Lower leg skin (tissue), 4 donors: ENCODE data around the gene PRDM16. TPM values are rescaled to one million over a fixed set of nuclear protein-coding genes. Genes with fewer than 3 reads are reported as not detected.

Experiments used
- DNase-seq, 2 donors: peaks; one replicate each; pipeline ENCODE4 v3.0.0-alpha.2; 2019; ENCODE audit warnings: low spot score in 2 of 2
- H3K4me3 ChIP-seq: fragments of 200-600 bp; sonication (generic); 2 replicates; pipeline ENCODE4 v1.5.1; 2017; ENCODE audit warnings: mild to moderate bottlenecking, low read depth; ENCODE audit not compliant: poor library complexity, severe bottlenecking
- POLR2A ChIP-seq, 2 donors: fragments of 450-650 bp; IDR thresholded peaks; one replicate each; pipeline ENCODE4 v1.6.1; 2016 to 2017; ENCODE audit warnings: antibody characterized with exemption in 2 of 2, mild to moderate bottlenecking in 1 of 2, moderate library complexity in 1 of 2
- WGBS, 2 donors: methylation state at CpG; one replicate each; pipeline ENCODE4 v1.1.5; 2018; 5-methylcytosine and 5-hydroxymethylcytosine counted together
- intact Hi-C: fragments of 100-400 bp; cut with DNase I; formaldehyde crosslinking; loops from one replicate; pipeline ENCODE4 v1.15.0; 2023; ENCODE audit warnings: low total_unique reads
- total RNA-seq, 4 donors: library from RNA; depleted of rRNA; stranded (reverse); fragments of >200 nt; gene quantifications; one replicate each; pipeline ENCODE4 v1.1.0, GENCODE V29; 2016
- TF ChIP-seq, protein P1 (sequence below), 3 donors: fragments of 450-650 bp; IDR thresholded peaks; one replicate each; pipeline ENCODE4 v1.5.1; 2016; ENCODE audit warnings: antibody characterized with exemption in 3 of 3, mild to moderate bottlenecking in 3 of 3, moderate library complexity in 2 of 3

PRDM16 gene
- total RNA-seq, 4 donors from 2014 or later = 0.08 to 0.91 (median 0.56) TPM; not detected in 1

DNA sequence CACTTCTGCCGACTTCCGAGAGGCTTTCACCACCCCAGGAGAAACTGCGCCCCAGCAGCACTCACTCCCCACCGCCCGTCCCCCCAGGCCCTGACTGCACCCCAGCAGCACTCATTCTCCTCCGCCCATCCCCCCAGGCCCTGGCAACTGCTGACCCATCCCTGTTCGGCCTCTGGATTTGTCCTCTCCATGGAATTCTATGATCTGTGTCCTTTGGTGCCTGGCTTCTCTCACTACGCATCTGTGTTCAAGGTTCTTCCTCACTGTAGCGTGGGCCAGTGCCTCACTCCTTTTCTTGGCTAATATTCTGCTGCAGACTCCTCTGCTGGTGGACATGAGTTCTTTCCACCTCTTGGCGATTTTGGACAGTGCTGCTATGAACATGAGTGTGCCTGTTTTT is 263.7 kb downstream of the PRDM16 start:
- no peak for DNase-seq
- WGBS, 2 donors = 86 to 91% methylated on average over 10 of the region's 10 CpGs
- intact Hi-C loops = no loop called here
- H3K4me3 ChIP-seq = no peak overlapping the region
- TF ChIP-seq, protein P1, sequence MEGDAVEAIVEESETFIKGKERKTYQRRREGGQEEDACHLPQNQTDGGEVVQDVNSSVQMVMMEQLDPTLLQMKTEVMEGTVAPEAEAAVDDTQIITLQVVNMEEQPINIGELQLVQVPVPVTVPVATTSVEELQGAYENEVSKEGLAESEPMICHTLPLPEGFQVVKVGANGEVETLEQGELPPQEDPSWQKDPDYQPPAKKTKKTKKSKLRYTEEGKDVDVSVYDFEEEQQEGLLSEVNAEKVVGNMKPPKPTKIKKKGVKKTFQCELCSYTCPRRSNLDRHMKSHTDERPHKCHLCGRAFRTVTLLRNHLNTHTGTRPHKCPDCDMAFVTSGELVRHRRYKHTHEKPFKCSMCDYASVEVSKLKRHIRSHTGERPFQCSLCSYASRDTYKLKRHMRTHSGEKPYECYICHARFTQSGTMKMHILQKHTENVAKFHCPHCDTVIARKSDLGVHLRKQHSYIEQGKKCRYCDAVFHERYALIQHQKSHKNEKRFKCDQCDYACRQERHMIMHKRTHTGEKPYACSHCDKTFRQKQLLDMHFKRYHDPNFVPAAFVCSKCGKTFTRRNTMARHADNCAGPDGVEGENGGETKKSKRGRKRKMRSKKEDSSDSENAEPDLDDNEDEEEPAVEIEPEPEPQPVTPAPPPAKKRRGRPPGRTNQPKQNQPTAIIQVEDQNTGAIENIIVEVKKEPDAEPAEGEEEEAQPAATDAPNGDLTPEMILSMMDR (IDR thresholded peaks at IDR 0.05) = no peak
- no peak for TF ChIP-seq POLR2A (IDR thresholded peaks at IDR 0.05)

DNA sequence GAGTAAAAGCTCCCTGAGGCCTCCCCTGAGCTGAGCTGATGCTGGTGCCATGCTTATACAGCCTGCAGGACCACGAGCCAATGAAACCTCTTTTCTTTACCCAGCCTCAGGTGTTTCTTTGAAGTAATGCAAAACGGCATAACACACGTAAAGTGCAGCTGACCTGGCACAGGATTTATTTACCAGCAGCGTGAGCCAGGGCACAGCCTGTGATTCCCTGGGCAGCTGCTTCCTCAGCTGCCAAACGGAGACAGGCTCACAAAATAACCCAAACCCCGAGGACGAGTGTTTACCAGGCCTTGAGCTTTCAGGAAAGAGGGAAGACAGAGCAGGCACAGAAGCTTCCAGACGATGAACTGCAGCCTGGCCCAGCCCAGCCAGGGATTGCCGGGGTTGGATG is 264.9 kb downstream of the PRDM16 start:
- intact Hi-C loops = no loop called here
- 39 to 57% methylated on average over 9 of the region's 9 CpGs for WGBS, 2 donors
- no peak for DNase-seq
- TF ChIP-seq, protein P1 (IDR thresholded peaks at IDR 0.05) = no peak
- no peak for TF ChIP-seq POLR2A (IDR thresholded peaks at IDR 0.05)
- no peak overlapping the region for H3K4me3 ChIP-seq

DNA sequence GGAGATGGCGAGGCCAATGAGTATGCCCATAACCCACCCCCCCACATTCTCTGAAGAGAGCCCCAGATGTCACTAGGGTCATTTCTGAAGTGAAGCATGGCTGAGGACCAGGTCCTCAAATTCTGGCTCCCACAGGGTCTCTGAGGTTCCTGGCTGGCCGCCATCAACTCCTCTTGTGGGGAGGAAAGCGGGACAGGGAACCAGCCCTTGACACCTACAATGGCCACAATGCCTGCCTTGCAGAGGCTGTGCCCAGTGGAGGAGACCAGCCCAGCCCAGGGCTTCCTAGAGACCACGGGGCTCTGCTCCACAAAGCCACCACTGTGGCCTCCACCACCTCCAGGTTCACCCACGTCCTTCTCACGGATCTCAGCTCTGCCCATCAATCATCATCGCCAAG is 265.4 kb downstream of the PRDM16 start:
- intact Hi-C loops = no loop called here
- 73 to 75% methylated on average over 7 of the region's 7 CpGs for WGBS, 2 donors
- DNase-seq = no peak
- no peak overlapping the region for H3K4me3 ChIP-seq
- TF ChIP-seq, protein P1 (IDR thresholded peaks at IDR 0.05) = no peak
- TF ChIP-seq POLR2A (IDR thresholded peaks at IDR 0.05) = no peak

DNA sequence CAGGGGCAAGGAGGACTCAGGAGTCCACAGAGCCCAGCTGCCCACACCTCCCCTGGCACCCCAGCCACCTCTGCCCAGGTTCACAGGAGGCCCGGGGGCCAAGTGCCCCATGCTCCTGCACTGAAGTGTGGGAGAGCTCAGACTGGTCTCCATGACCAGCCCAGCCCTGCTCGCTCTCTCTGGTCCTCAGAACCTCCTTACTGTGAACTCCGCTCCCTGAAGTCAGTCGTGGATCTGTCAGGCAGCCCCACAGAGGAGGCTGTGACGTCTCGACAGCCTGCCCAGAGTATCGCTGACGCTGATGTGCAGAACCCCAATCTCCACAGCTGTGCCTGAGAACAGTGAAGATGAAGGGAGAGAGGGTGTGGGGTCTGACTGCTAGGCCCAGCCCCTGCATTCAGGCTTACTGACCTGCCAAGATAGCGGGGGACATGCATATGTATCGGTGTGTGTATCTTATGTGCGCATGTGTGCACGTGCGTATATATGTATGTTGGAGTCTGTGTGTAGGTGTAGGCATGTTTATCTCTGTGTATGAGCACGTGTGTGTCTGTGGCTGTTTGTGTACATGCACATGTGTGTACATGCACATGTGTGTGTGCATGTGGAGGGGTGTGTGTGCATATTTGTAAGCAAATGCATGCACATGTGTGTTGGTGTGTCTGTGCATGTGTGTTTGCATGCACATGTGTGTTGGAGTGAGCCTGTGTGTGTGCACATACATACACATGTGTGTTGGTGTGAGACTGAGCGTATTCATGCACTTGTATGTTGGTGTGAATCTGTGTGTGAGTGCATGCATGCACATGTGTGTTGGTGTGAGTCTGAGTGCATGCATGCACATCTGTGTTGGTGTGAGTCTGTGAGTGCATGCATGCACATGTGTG is 267.0 kb downstream of the PRDM16 start:
- 82 to 90% methylated on average over 15 of the region's 15 CpGs for WGBS, 2 donors
- H3K4me3 ChIP-seq = no peak overlapping the region
- DNase-seq = no peak
- intact Hi-C loops = no loop called here
- TF ChIP-seq, protein P1 (IDR thresholded peaks at IDR 0.05) = no peak
- TF ChIP-seq POLR2A (IDR thresholded peaks at IDR 0.05) = no peak

DNA sequence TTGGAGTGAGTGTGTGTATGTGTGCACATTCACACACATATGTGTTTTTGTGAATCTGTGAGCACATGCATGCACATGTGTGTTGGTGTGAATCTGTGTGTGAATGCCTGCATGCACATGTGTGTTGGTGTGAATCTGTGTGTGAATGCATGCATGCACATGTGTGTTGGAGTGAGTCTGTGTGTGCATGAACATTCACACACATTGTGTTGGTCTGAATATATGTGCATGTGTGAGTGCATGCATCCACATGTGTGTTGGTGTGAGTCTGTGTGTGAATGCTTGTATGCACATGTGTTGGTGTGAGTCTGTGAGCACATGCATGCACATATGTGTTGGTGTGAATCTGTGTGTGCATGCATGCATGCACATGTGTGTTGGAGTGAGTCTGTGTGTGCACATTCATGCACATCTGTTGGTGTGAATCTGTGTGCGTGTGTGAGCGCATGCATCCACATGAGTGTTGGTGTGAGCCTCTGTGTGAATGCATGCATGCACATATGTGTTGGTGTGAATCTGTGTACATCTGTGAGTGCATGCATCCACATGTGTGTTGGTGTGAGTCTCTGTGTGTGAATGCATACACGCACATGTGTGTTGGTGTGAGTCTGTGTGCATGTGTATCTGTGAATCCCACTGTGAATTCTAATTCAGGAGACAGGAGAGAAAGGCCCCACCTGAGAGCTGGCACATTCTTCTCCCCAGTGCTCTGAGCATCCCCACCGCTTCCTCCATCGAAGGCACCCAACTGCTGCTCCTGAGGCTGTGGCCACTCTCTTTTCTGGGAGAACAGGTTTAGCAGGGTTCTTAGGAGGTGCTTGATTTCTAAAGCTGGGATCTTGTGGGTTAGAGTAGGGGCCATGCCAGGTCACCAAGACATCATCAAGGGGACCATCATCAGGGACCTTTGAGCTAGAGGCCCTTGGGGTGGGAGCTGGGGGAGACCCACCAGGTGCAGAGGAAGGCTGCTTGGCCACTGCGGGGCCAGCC is 267.9 kb downstream of the PRDM16 start:
- TF ChIP-seq POLR2A (IDR thresholded peaks at IDR 0.05) = no peak
- TF ChIP-seq, protein P1 (IDR thresholded peaks at IDR 0.05) = no peak
- no peak for DNase-seq
- no peak overlapping the region for H3K4me3 ChIP-seq
- intact Hi-C loops = no loop called here
- 69 to 94% methylated on average over 6 of the region's 6 CpGs for WGBS, 2 donors
